OCI-M2 (cell line): ENCODE data around the gene KSR2.
A peak's percentile ranks its signal among the peaks of the same experiment; 100 is the strongest.
"Not testable (repeated sequence)": the region's sequence is repeated elsewhere in the genome, so short reads cannot be mapped to it uniquely, and the experiment has no call there.

ENCODE experiments used
- DNase-seq: peaks from one replicate; lab custom pipeline; 2025; ENCODE audit not compliant: unreplicated experiment; lab: John Stamatoyannopoulos, UW

Gene KSR2

DNA sequence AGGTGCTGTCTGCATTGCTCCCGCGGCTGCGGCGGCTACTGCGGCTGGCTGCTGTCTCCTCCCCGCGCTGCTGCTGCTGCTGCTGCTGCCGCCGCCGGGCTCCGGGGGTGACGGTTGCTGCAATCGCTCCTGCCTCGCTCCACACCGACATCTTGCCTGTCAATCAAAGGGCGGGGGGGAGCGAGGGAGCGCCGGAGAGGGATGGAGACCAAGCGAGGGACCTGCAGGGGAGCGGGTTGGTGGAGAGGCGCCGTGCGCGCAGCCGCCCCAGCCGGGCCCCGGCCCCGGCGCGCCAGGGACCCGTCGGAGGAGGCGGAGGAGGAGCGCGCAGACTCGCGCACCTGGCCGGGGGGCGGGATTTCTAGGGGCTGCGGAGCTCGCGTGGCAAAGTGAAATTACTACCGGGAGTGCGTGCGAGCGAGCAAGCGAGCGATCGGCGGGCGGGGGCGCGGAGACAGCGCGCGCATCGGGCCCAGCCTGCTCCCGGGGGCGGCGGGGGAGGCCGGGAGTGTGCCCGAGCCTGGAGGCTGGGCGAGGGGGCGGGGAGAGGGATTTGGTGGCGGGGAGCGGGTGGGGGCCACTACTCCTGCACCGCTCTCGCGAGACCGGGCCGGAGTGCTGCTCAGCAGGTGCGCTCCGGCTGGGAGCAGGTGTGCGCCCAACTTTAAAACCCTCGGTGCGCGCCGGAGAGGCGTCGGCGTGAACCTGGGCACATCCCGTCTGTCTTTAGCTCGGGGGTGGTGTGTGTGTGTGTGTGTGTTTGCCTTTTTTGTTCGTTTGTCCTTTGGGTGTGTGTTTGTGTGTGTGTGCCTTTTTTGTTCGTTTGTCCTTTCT, at the start of gene KSR2:
Gene KSR2, minus strand, starts transcription at position 165 of the 834 bp plus-strand sequence. CDS start 735 bp downstream, outside the sequence.
- no peak for DNase-seq

DNA sequence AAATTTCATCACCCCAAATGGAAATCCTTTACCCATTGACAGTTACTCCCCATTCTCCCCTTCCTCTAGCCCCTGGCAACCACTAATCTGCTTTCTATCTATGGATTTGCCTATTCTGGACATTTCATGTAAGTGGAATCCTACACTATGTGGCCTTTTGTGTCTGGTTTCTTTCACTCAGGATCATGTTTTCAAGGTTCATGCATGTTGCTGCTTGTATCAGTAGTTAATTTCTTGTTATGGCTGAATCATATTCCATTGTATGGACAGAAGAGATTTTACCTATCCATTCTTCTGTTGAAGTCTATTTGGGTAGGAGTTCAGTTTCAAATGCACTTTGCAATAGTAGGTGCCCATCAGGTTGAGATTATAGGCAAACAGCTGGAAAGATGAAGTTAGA, 49.1 kb upstream of the KSR2 start:
- DNase-seq, result no peak

- peak; percentile 83 for DNase-seq
These were observed 47.9 kb upstream of the KSR2 start, which contains the start of gene RFC5 for GRCh38 chr12:118016424-118017264. TSS of gene RFC5 (plus strand) at chr12:118016703. CDS start at chr12:118016828, 125 bp downstream.

- no peak for DNase-seq
These were observed 47.2 kb upstream of the KSR2 start for GRCh38 chr12:118015944-118016343.

- no peak for DNase-seq
These were observed 46.5 kb upstream of the KSR2 start for GRCh38 chr12:118015306-118015705.

GRCh38 chr12:118013283-118013682, 44.5 kb upstream of the KSR2 start:
- no peak for DNase-seq

DNA sequence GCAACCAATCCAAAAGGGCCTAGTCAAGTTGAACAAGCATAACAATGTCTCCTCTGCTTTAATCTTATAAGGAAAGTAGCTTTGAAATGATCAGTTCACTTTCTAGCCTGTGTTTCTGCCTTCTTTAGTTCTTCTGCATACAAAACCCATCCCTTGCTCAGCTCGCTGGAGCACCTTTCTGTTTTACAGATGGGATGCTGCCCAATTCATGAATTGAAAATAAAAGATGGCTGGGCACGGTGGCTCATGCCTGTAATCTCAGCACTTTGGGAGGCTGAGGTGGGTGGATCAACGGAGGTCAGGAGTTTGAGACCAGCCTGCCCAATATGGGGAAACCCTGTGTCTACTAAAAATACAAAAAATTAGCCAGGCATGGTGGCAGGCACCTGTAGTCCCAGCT, 43.2 kb upstream of the KSR2 start:
- DNase-seq, result no peak

DNA sequence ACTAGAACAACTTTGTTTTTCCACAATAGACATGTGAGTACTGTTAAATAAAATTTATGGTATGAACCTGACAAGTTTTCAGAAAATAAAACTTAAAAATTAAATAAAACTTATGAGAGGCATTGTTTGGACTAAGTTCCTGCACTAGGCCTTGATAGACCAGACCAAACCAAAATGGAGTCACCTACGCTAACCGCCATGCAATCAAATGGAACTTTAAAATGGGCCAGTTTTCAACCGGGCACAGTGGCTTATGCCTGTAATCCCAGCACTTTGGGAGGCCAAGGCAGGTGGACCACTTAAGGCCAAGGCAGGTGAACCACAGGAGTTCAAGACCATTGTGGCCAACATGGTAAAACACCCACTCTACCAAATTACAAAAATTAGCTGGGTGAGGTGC, 42.6 kb upstream of the KSR2 start:
- no peak for DNase-seq

DNA sequence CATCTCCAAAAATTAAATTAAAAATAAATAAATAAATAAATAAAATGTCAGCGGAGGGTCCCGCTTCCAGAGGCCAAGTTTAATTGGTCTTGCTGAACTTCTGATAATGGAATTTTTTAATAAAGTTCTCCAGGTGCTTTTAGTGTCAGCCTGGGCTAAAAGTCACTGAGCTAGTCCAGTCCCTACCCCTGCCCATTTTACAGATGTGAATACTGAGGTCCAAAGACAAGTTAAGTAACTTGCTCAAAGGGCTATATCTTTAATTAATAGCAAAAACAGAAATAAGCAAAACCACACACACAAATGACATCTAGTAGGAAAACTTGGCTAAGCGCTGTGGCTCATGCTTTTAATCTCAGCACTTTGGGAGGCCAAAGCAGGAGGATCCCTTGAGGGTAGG, 42.1 kb upstream of the KSR2 start:
- no peak for DNase-seq

GRCh38 chr12:117999806-118000205, 31.0 kb upstream of the KSR2 start:
- DNase-seq, result not testable (repeated sequence)

DNA sequence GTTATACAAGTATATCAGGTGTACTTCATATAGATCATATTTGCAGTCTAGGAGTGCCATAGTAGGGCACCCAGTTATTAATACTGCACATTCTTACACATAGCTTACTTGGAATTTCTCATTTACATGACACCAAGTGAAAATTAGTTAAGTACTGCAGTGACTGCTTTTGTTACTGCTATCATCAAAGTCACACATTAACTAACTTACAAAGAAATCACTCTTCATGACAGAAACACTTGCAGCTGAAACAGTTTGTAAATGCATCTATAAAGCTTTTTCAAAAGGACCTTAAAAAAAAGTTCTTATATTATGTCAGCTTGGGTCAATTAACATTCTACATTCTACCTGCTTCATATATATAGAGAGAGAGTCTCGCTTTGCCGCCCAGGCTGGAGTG, 29.9 kb upstream of the KSR2 start:
- DNase-seq, result no peak

DNA sequence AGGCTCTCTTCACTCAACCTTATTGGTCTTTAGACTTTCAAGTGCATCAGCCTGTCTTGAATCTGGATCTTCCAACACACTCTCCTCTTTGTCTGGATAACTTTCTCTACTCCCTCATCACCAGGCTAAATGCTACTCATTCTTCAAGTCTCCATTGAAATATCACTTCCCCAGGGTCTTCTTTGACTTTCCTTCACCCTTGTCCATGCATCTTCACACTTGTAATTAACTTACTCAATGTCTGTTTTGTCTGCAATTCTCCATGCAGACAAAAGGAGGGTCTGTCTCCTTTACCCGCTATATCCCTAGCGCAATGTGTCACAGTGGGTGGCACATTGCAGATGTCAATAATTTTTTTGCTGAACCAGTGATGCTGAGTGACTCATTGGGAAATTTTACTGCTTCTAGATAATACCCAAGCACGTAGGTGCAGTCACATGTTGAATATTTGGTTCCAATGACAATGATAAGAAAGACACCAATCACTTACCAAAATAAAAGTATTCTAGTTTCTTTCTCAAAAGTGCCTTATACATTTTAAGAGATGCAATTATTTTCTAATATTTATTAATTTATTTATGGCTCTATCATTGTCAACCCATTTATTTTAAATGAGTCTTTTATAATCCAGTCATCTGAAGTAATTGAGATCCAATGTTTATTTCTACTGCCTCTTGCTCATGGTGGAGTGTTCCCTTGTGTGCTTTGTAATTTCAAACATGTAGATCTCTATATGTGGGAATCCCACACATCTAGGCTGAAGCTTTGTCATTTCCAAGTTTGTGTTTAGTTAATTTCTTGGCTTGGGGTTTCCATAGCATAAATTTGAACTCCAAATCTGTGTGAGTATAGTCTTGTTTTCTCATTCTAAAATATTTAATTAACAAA, 26.0 kb upstream of the KSR2 start:
- DNase-seq, result no peak

DNA sequence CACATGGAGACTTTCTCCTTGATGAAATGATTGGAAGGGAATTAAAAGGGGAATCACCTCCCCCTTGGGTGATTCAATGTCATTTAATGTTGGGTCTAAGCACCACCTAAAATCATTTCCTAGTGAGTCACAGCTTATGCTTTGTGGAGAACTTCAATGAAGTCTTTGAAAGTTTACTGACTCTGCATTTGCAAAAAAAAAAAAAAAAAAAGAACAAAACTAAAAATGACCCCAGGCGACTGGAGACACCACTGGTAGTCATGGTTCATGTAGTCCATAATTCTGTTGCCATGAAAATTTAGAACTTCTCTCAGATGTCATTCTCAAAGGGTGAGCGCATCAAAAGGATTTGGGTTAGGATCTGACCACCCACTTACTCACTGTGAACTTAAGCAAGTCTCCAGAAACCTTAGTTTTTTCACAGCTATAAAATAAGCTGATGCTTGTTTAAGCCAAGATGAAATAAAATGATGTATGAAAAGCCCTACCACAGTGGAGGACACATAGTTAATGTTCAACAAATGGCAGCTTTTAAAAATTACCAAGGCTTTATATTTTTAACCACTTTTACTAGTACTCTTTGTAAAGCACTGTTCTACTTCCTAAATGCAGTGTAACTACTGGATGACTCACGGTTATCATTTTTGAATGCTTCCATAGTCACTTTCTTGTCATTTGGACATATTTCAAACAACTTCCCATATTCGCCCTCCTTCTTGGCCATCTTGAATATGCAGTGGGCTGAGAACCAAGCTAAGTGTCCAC, 18.1 kb upstream of the KSR2 start:
- no peak for DNase-seq

DNA sequence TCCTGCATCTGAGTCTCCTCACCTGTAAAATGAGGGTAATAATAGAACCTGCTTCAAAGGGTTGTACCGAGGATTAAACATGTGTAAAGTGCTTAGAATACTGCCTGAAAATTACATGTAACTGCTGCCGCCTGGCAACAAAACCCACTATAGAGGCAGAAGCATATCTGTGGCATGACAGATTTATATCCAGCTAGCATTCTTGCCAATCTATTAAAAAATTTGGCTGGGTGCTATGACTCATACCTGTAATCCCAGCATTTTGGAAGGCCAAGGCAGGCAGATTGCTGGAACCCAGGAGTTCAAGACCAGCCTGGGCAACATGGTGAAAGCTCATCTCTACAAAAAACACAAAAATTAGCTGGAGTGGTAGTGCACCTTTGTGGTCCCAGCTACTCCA, 16.4 kb upstream of the KSR2 start:
- no peak for DNase-seq

DNA sequence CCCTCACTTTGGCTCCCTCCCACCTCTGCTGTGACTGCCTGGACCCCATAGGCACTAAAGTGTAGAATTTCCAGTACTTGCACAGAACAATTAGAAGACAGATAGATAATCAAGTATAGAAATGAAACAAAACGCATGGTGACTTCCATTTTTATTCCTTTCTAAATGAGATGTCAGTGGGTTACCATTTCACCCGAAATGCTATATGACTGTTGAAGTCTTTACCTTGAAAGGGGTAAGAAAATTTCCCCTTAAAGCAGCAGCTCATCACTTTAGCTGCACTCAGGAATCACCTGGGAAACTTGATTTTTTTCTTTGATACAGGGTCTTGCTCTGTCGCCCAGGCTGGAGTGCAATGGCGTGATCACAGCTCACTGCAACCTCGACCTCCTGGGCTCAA, 12.5 kb upstream of the KSR2 start:
- DNase-seq, result no peak

- no peak for DNase-seq
These were observed 11.8 kb upstream of the KSR2 start for GRCh38 chr12:117980616-117981015.

DNA sequence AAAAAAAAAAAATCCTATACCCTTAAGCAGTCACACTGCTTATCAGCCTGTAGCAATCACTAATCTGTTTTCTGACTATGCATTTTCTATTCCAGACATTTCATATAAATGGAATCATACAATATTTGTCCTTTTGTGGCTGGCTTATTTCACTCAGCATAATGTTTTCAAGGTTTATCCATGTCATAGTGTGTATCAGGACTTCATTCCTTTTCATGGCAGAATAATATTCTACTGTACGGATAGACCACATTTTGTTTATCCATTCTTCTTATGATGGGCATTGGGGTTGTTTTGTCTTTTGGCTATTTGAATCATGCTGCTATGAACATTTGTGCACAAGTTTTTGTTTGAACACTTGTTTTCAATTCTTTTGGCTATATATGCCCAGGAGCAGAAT, 8.6 kb upstream of the KSR2 start:
- DNase-seq, result no peak

- no peak for DNase-seq
These were observed 6.2 kb upstream of the KSR2 start for GRCh38 chr12:117975006-117975405.

- no peak for DNase-seq
These were observed 3.5 kb upstream of the KSR2 start for GRCh38 chr12:117972301-117972700.

DNA sequence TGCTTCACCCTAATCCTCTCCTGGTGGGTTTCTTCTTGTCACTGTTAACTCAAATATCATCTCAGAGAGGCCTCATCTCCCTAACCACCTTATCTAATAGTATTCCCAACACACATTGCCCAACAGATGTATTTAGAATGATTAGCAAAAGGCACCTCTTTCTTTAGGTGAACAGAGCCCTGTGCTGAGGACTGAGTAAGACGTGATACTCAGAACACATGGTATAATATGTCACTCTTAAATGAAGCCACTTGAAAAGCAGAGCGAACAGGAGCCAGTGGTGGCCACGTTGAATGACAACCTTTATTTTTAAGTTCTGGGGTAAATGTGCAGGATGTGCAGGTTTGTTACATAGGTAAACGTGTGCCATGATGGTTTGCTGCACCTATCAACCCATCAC, 1.5 kb upstream of the KSR2 start:
- DNase-seq, result no peak
